ENCODE data around the gene VRK1. TPM values are rescaled to one million over a fixed set of nuclear protein-coding genes. Genes with fewer than 3 reads are reported as not detected.

Gene VRK1
- total and polyA plus RNA-seq, 2 of the 8 experiments (the other 6 are each of a cell fraction or from before 2014, with no cell fraction given), result 24.2 to 64.8 TPM

GRCh38 chr14:96863327-96863985 is 66.3 kb downstream of the VRK1 start:
- no peak overlapping the region for H2BK5ac ChIP-seq (ENCODE audit: low read depth, low read length)
- H3K18ac ChIP-seq (ENCODE audit: extremely low read depth, low read length), result no peak overlapping the region
- no peaks in the 10 kb centered on the region for H3K23me2 ChIP-seq (ENCODE audit: low read depth, low read length)
- no peak overlapping the region for H3K23ac ChIP-seq (ENCODE audit: insufficient read length)
- H3K4me2 ChIP-seq (ENCODE audit: insufficient read depth in 1 of 2, low read depth in 2 of 2, low read length in 2 of 2), result peak overlapping the region in 1 of 2 experiments; percentile 1; a peak in 1 of 4 replicates
- H2BK12ac ChIP-seq (ENCODE audit: low read depth, low read length), result no peak overlapping the region
- no peak overlapping the region for H3K4ac ChIP-seq (replicated peaks; ENCODE audit: insufficient read length, low read depth, low read length)
- no peak for DNase-seq (ENCODE audit: low read depth in 1 of 2, low spot score in 2 of 2)
- no peak overlapping the region for H2BK15ac ChIP-seq (ENCODE audit: low read length)
- no peak overlapping the region for H2BK120ac ChIP-seq (replicated peaks; ENCODE audit: low read depth, low read length)
- H2AK5ac ChIP-seq (ENCODE audit: low read depth, low read length), result no peak overlapping the region
- WGBS, 2 experiments (ENCODE audit: extremely low coverage in 1 of 2, insufficient coverage in 1 of 2, insufficient read length in 1 of 2, insufficient replicate concordance in 2 of 2, low coverage in 1 of 2, low lambda C conversion rate in 2 of 2, missing lambda C conversion rate in 1 of 2), result 81% methylated on average over 5 of the region's 5 CpGs; no CpG with 5 or more reads in 1 of the 2 experiments
- peaks cover 0 to 4% of the 10 kb centered on the region in 2 experiments; a peak in 2 of 4 replicates for H3K9me3 ChIP-seq (ENCODE audit: insufficient read depth in 2 of 2, low read depth in 1 of 2, low read length in 1 of 2)
- no peak overlapping the region for H3K56ac ChIP-seq (replicated peaks; ENCODE audit: insufficient read length, low read depth, low read length)
- no peak overlapping the region for H4K91ac ChIP-seq (replicated peaks; ENCODE audit: insufficient read length, low read length)
- H3K9ac ChIP-seq (replicated peaks in 1 of 4; ENCODE audit: extremely low read depth in 1 of 4, low read depth in 3 of 4, low read length in 3 of 4), result no peak overlapping the region
- no peak overlapping the region for H2AFZ ChIP-seq (ENCODE audit: low read length)
- peaks cover 0 to 2% of the 10 kb centered on the region in 2 experiments; a peak in 1 of 4 replicates for H3K79me2 ChIP-seq (ENCODE audit: control insufficient read depth in 1 of 2, insufficient read depth in 2 of 2, low read length in 2 of 2)
- peaks cover 0 to 6% (median 2%) of the 10 kb centered on the region in 4 experiments; a peak in 3 of 7 replicates for H3K4me1 ChIP-seq (replicated peaks in 1 of 4; ENCODE audit: control insufficient read depth in 3 of 4, insufficient read depth in 4 of 4, low read length in 3 of 4)
- H3K4me3 ChIP-seq (ENCODE audit: extremely low read depth in 1 of 4, insufficient read depth in 2 of 4, low read depth in 3 of 4, low read length in 4 of 4), result no peak overlapping the region; a peak in 1 of 8 replicates
- FAIRE-seq, result peak; percentile 36
- H2BK20ac ChIP-seq (ENCODE audit: low read length), result no peak overlapping the region
- peaks cover 0 to 5% (median 3%) of the 10 kb centered on the region in 4 experiments; a peak in 2 of 8 replicates for H3K36me3 ChIP-seq (ENCODE audit: control insufficient read depth in 2 of 4, insufficient read depth in 4 of 4, low read length in 3 of 4)
- ChIA-PET POLR2A (ENCODE audit: partially characterized antibody) (interaction anchor here (0.6 to 0.8 kb wide), 2 partner anchors 12 to 292 kb away, joined by 3 read pairs; no protein-coding TSS in a partner anchor), CTCF (ENCODE audit: partially characterized antibody) (interaction anchor here (2.7 kb wide), 1 partner anchor 10 kb away, joined by 23 read pairs; no protein-coding TSS in a partner anchor)
- no peaks in the 10 kb centered on the region for H3K27me3 ChIP-seq (replicated peaks in 1 of 4; ENCODE audit: control insufficient read depth in 3 of 4, extremely low read depth in 1 of 4, insufficient read depth in 3 of 4, low read length in 3 of 4)
- no peak overlapping the region for H3K14ac ChIP-seq (ENCODE audit: insufficient read length)
- no peak overlapping the region for H3K27ac ChIP-seq (ENCODE audit: low read depth, low read length)
- no peak overlapping the region for H4K5ac ChIP-seq (ENCODE audit: insufficient read length, low read depth, low read length)
- no peaks in the 10 kb centered on the region for H3K79me1 ChIP-seq (ENCODE audit: low read depth, low read length)
- H4K8ac ChIP-seq (ENCODE audit: extremely low read depth, insufficient read depth, low read length), result no peak overlapping the region
- no peaks in the 10 kb centered on the region for H4K20me1 ChIP-seq (replicated peaks in 1 of 2; ENCODE audit: control insufficient read depth in 1 of 2, insufficient read depth in 2 of 2, low read length in 2 of 2)
- no peak for TF ChIP-seq RXRA (IDR thresholded peaks at IDR 0.05; ENCODE audit: insufficient read depth, low read depth, low read length)
- no peak for TF ChIP-seq TEAD4 (IDR thresholded peaks at IDR 0.05; ENCODE audit: low read depth, low read length)
- no peak for TF ChIP-seq SAP30 (IDR thresholded peaks at IDR 0.05; ENCODE audit: insufficient read depth, insufficient replicate concordance, low read length)
- TF ChIP-seq KDM4A (IDR thresholded peaks at IDR 0.05; ENCODE audit: low read depth, low read length, severe bottlenecking), result no peak
- TF ChIP-seq CBX8 (IDR thresholded peaks at IDR 0.05; ENCODE audit: borderline replicate concordance, low read depth, low read length), result no peak
- TF ChIP-seq, protein P1, sequence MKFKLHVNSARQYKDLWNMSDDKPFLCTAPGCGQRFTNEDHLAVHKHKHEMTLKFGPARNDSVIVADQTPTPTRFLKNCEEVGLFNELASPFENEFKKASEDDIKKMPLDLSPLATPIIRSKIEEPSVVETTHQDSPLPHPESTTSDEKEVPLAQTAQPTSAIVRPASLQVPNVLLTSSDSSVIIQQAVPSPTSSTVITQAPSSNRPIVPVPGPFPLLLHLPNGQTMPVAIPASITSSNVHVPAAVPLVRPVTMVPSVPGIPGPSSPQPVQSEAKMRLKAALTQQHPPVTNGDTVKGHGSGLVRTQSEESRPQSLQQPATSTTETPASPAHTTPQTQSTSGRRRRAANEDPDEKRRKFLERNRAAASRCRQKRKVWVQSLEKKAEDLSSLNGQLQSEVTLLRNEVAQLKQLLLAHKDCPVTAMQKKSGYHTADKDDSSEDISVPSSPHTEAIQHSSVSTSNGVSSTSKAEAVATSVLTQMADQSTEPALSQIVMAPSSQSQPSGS (IDR thresholded peaks at IDR 0.05; ENCODE audit: low read length), result no peak
- TF ChIP-seq TAF1 (IDR thresholded peaks at IDR 0.05; ENCODE audit: low read depth, low read length), result no peak
- TF ChIP-seq POU5F1 (IDR thresholded peaks at IDR 0.05; ENCODE audit: low read depth, low read length), result no peak
- no peak for TF ChIP-seq RBBP5 (IDR thresholded peaks at IDR 0.05; ENCODE audit: borderline replicate concordance, low read depth, low read length)
- TF ChIP-seq FOSL1 (IDR thresholded peaks at IDR 0.05; ENCODE audit: insufficient read depth, low read depth, low read length), result no peak

Measured in H1 (cell line).